GM12891 (cell line): Measurements from ENCODE around the gene PPP2R2D.

Experiments
- PAX5 ChIP-seq: IDR thresholded peaks from 2 replicates; pipeline ENCODE4 v1.6.1; 2011; ENCODE audit warnings: low read length, moderate library complexity, mild to moderate bottlenecking; ENCODE audit not compliant: insufficient read depth, severe bottlenecking
- POLR2A ChIP-seq: IDR thresholded peaks from 2 replicates; pipeline ENCODE4 v1.6.1; 2011; ENCODE audit warnings: low read depth, low read length, control low read depth
- POLR2AphosphoS5 ChIP-seq: IDR thresholded peaks from 2 replicates; pipeline ENCODE4 v1.6.1; 2011; ENCODE audit warnings: low read depth, low read length, control low read depth
- POU2F2 ChIP-seq: IDR thresholded peaks from 2 replicates; pipeline ENCODE4 v1.6.1; 2011; ENCODE audit warnings: low read depth, mild to moderate bottlenecking, control low read depth, low read length, moderate library complexity
- SPI1 ChIP-seq: IDR thresholded peaks from 2 replicates; pipeline ENCODE4 v1.6.1; 2011; ENCODE audit warnings: low read depth, low read length, control low read depth
- TAF1 ChIP-seq: IDR thresholded peaks from 2 replicates; pipeline ENCODE4 v1.6.1; 2011; ENCODE audit warnings: low read depth, low read length, control low read depth

GRCh38 chr10:131947631-131948347, 47.0 kb downstream of the PPP2R2D start:
- TF ChIP-seq POLR2A (no peak), POLR2AphosphoS5 (no peak), TAF1 (no peak), POU2F2 (no peak), PAX5 (no peak), SPI1 (no peak)
